Type B pancreatic cell (in vitro differentiated cells): ENCODE data around the gene SPECC1L. TPM values are rescaled to one million over a fixed set of nuclear protein-coding genes. Genes with fewer than 3 reads are reported as not detected.

Experiments
- DNase-seq: peaks from one replicate; pipeline ENCODE4 v3.0.0; 2021; ENCODE audit warnings: mixed read lengths; ENCODE audit not compliant: unreplicated experiment; ENCODE audit errors: extremely low spot score
- H3K27ac Mint-ChIP-seq: 2 replicates; pipeline ENCODE4 v1.8.0; 2021; ENCODE audit warnings: mild to moderate bottlenecking, mixed read lengths
- H3K27me3 Mint-ChIP-seq: 2 replicates; pipeline ENCODE4 v1.8.0; 2021; ENCODE audit warnings: mixed read lengths
- H3K36me3 Mint-ChIP-seq: 2 replicates; pipeline ENCODE4 v1.8.0; 2021; ENCODE audit warnings: mixed read lengths
- H3K4me1 Mint-ChIP-seq: one replicate; pipeline ENCODE4 v1.8.0; 2021; ENCODE audit warnings: mixed read lengths; ENCODE audit not compliant: unreplicated experiment
- H3K4me3 Mint-ChIP-seq: 2 replicates; pipeline ENCODE4 v1.8.0; 2021; ENCODE audit warnings: mild to moderate bottlenecking, mixed read lengths
- H3K9me3 Mint-ChIP-seq: 2 replicates; pipeline ENCODE4 v1.8.0; 2021; ENCODE audit warnings: mixed read lengths
- CTCF ChIP-seq: fragments of 200-600 bp; sonication (generic); conservative IDR thresholded peaks from 2 replicates; pipeline ENCODE4 v1.5.0; 2021; ENCODE audit warnings: antibody characterized with exemption, mild to moderate bottlenecking
- total RNA-seq: library from RNA; stranded (reverse); gene quantifications from 2 replicates; pipeline ENCODE4 v1.2.1, GENCODE V29; 2021; ENCODE audit warnings: low replicate concordance

SPECC1L gene
- total RNA-seq, 1 donor from 2014 or later, result 89.0 TPM

GRCh38 chr22:24319451-24319850 is 48.8 kb downstream of the SPECC1L start:
- Mint-ChIP-seq H3K4me3 (no peak overlapping the region), H3K4me1 (peaks cover 9% of the 10 kb centered on the region), H3K27me3 (no peaks in the 10 kb centered on the region), H3K27ac (no peak overlapping the region), H3K36me3 (peaks cover 21% of the 10 kb centered on the region), H3K9me3 (no peaks in the 10 kb centered on the region)
- TF ChIP-seq CTCF, result no peak
- no peak for DNase-seq

DNA sequence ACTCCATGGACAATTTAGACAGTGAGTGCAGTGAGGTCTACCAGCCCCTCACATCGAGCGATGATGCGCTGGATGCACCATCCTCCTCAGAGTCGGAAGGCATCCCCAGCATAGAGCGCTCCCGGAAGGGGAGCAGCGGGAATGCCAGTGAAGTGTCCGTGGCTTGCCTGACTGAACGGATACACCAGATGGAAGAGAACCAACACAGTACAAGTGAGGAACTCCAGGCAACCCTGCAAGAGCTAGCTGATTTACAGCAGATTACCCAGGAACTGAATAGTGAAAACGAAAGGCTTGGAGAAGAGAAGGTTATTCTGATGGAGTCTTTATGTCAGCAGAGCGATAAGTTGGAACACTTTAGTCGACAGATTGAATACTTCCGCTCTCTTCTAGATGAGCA is 51.4 kb downstream of the SPECC1L start:
- DNase-seq, result no peak
- Mint-ChIP-seq H3K4me3 (no peak overlapping the region), H3K9me3 (no peaks in the 10 kb centered on the region), H3K27me3 (no peaks in the 10 kb centered on the region), H3K27ac (no peak overlapping the region), H3K4me1 (peaks cover 12% of the 10 kb centered on the region), H3K36me3 (peaks cover 5% of the 10 kb centered on the region)
- TF ChIP-seq CTCF, result no peak

DNA sequence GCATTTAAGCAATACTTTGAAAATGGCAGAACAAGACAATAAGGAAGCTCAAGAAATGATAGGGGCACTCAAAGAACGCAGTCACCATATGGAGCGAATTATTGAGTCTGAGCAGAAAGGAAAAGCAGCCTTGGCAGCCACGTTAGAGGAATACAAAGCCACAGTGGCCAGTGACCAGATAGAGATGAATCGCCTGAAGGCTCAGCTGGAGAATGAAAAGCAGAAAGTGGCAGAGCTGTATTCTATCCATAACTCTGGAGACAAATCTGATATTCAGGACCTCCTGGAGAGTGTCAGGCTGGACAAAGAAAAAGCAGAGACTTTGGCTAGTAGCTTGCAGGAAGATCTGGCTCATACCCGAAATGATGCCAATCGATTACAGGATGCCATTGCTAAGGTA is 51.9 kb downstream of the SPECC1L start:
- Mint-ChIP-seq H3K4me1 (peaks cover 12% of the 10 kb centered on the region), H3K27me3 (no peaks in the 10 kb centered on the region), H3K4me3 (no peak overlapping the region), H3K36me3 (peaks cover 5% of the 10 kb centered on the region), H3K9me3 (no peaks in the 10 kb centered on the region), H3K27ac (no peak overlapping the region)
- TF ChIP-seq CTCF, result no peak
- no peak for DNase-seq

DNA sequence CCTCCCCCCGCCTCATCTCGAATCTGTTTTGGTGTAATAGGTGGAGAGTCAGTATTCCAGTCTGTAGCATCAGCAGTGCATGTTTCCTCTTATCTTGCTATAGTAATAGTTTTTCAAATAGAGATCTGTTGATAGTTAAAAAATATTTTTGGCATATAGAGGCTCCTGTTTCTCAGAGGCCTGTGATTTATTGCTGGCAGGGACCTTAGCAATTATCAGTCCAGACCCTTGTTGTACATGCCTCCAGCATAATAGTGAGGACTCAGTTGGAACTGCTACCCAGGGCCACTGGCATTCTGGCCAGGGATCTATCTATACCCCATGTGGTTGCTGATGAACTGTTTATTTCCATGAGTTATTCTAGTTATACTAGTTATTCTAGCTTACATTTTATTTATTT is 52.6 kb downstream of the SPECC1L start:
- no peak overlapping the region for H3K4me3 Mint-ChIP-seq
- peaks cover 12% of the 10 kb centered on the region for H3K4me1 Mint-ChIP-seq
- no peak for TF ChIP-seq CTCF
- DNase-seq, result no peak
- no peaks in the 10 kb centered on the region for H3K27me3 Mint-ChIP-seq
- H3K9me3 Mint-ChIP-seq, result no peaks in the 10 kb centered on the region
- H3K36me3 Mint-ChIP-seq, result peaks cover 8% of the 10 kb centered on the region
- no peak overlapping the region for H3K27ac Mint-ChIP-seq

GRCh38 chr22:24323695-24324094 is 53.1 kb downstream of the SPECC1L start:
- peaks cover 8% of the 10 kb centered on the region for H3K36me3 Mint-ChIP-seq
- H3K4me3 Mint-ChIP-seq, result no peak overlapping the region
- no peak for TF ChIP-seq CTCF
- H3K4me1 Mint-ChIP-seq, result peaks cover 12% of the 10 kb centered on the region
- no peaks in the 10 kb centered on the region for H3K9me3 Mint-ChIP-seq
- H3K27ac Mint-ChIP-seq, result no peak overlapping the region
- no peaks in the 10 kb centered on the region for H3K27me3 Mint-ChIP-seq
- DNase-seq, result no peak

GRCh38 chr22:24324137-24324536 is 53.5 kb downstream of the SPECC1L start:
- H3K4me1 Mint-ChIP-seq, result peaks cover 12% of the 10 kb centered on the region
- no peaks in the 10 kb centered on the region for H3K9me3 Mint-ChIP-seq
- no peak overlapping the region for H3K27ac Mint-ChIP-seq
- H3K36me3 Mint-ChIP-seq, result peaks cover 3% of the 10 kb centered on the region
- no peaks in the 10 kb centered on the region for H3K27me3 Mint-ChIP-seq
- H3K4me3 Mint-ChIP-seq, result no peak overlapping the region
- no peak for TF ChIP-seq CTCF
- no peak for DNase-seq
